ENCODE measurements around the gene DAZAP1.
A peak's percentile ranks its signal among the peaks of the same experiment; 100 is the strongest.

DAZAP1 gene

DNA sequence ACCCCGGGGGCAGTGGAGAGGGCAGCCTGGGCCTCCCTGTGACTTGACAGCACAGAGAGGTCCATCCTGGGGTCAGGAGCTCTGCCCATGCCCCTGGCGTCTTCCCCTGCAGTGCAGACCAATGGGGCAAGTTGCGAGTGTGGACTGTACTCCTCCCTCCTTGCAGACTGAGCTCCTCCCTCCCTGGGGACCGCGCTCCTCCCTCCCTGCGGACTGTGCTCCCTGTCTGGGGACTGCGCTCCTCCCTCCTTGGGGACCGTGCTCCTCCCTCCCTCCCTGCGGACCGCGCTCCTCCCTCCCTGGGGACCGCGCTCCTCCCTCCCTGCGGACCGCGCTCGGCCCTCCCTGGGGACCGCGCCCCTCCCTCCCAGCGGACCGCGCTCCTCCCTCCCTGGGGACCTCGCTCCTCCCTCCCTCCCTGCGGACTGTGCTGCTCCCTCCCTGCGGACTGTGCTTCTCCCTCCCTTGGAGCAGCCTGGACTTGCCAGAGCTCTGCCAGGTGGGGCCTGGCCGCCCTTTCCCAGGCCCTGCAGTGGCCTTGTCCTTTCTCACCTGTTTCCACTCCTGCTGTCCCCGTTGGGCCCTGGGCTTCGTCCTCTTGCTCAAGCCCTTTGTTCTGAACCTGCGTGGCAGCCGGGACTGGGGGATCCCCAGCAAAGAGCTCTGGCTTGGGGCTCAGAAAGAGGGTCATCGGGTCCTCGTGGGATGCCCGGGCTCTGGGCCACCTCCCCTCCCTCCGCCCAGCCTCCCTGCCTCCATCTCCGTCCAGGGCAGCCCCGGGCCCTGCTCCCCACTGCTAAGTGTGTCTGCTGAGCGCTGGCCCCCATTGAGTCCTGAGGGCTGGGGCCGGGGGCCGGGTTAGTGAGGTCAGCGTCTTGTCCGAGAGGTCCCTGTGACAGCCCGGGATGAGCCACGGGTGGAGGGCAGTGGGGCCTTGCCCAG, 12.9 kb upstream of the DAZAP1 start:
- no peaks in the 10 kb centered on the region for H3K27me3 ChIP-seq (ENCODE audit: low read depth)
- in situ Hi-C loops (cut with MboI; ENCODE audit: low sequenced_read_pairs) = no loop called here
- no peaks in the 10 kb centered on the region for H3K9me3 ChIP-seq
- H3K4me3 ChIP-seq = no peak overlapping the region
- H3K36me3 ChIP-seq (replicated peaks) = peaks cover 62% of the 10 kb centered on the region
- DNase-seq (ENCODE audit: low spot score in 2 of 2) = peak in 1 of 2 experiments; percentile 61
- H3K4me1 ChIP-seq = no peaks in the 10 kb centered on the region

- in situ Hi-C loops (cut with MboI; ENCODE audit: low sequenced_read_pairs) = no loop called here
- Histone ChIP-seq H3K4me1 (peaks cover 3% of the 10 kb centered on the region; the same call in 1 of the 2 replicates), H3K4me3 (no peak overlapping the region), H3K36me3 (replicated peaks) (peaks cover 58% of the 10 kb centered on the region), H3K9me3 (no peaks in the 10 kb centered on the region), H3K27me3 (ENCODE audit: low read depth) (no peaks in the 10 kb centered on the region)
- peak in 1 of 2 experiments; percentile 40 for DNase-seq (ENCODE audit: low spot score in 2 of 2)
Observed at GRCh38 chr19:1395194-1396018, 12.0 kb upstream of the DAZAP1 start.

GRCh38 chr19:1396019-1396767, 11.2 kb upstream of the DAZAP1 start:
- Histone ChIP-seq H3K9me3 (no peaks in the 10 kb centered on the region), H3K27me3 (ENCODE audit: low read depth) (no peaks in the 10 kb centered on the region), H3K4me3 (no peak overlapping the region), H3K36me3 (replicated peaks) (peaks cover 50% of the 10 kb centered on the region), H3K4me1 (peaks cover 3% of the 10 kb centered on the region; the same call in 1 of the 2 replicates)
- in situ Hi-C loops (cut with MboI; ENCODE audit: low sequenced_read_pairs) = no loop called here
- DNase-seq (ENCODE audit: low spot score in 2 of 2) = peak in 1 of 2 experiments; percentile 44

- Histone ChIP-seq H3K36me3 (replicated peaks) (peaks cover 45% of the 10 kb centered on the region), H3K4me3 (no peak overlapping the region), H3K27me3 (ENCODE audit: low read depth) (no peaks in the 10 kb centered on the region), H3K9me3 (no peaks in the 10 kb centered on the region), H3K4me1 (peaks cover 3% of the 10 kb centered on the region; the same call in 1 of the 2 replicates)
- DNase-seq (ENCODE audit: low spot score in 2 of 2) = no peak
- in situ Hi-C loops (cut with MboI; ENCODE audit: low sequenced_read_pairs) = no loop called here
Observed at GRCh38 chr19:1396768-1397679, 10.4 kb upstream of the DAZAP1 start.

DNA sequence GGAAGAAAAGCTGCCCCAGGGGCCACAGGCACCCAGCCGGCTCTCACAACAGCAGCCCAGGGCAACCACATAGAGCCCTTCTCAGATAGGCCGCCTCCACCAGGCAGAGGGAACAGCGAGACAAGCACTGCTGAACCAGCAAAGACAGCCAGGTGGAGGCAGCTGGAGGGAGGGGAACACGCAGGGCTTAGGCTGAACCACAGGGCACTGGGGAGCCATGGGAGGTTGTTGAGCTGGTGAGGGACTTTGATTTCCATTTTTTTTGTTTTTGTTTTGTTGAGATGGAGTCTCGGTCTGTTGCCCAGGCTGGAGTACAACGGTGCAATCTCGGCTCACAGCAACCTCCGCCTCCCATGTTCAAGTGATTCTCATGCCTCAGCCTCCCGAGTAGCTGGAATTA, 9.5 kb upstream of the DAZAP1 start:
- peaks cover 3% of the 10 kb centered on the region; the same call in 1 of the 2 replicates for H3K4me1 ChIP-seq
- no peak overlapping the region for H3K4me3 ChIP-seq
- no peak for DNase-seq (ENCODE audit: low spot score in 2 of 2)
- H3K9me3 ChIP-seq = no peaks in the 10 kb centered on the region
- in situ Hi-C loops (cut with MboI; ENCODE audit: low sequenced_read_pairs) = no loop called here
- no peaks in the 10 kb centered on the region for H3K27me3 ChIP-seq (ENCODE audit: low read depth)
- peaks cover 36% of the 10 kb centered on the region for H3K36me3 ChIP-seq (replicated peaks)

DNA sequence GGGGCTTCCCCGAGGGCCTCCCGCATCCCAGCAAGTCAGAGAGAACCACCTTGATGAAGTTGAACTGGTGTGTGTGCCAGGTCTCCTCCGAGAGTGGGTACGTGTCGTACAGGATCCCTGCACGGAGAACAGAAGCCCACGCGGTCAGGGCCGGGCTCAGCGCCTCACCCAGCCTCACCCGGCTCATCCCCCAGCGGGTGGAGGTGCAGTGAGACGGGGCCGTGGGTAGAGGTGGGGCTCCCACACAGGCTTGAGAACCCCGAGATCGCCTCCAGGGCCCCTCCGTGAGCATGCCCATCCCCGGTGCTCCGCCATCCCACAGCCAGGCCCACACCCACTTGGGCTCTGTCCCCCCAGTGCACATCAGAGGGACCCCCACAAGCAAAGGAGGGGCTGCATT, 8.3 kb upstream of the DAZAP1 start:
- Histone ChIP-seq H3K36me3 (replicated peaks) (peaks cover 29% of the 10 kb centered on the region), H3K4me1 (peaks cover 3% of the 10 kb centered on the region; the same call in 1 of the 2 replicates), H3K4me3 (no peak overlapping the region), H3K27me3 (ENCODE audit: low read depth) (no peaks in the 10 kb centered on the region), H3K9me3 (no peaks in the 10 kb centered on the region)
- no peak for DNase-seq (ENCODE audit: low spot score in 2 of 2)
- in situ Hi-C loops (cut with MboI; ENCODE audit: low sequenced_read_pairs) = no loop called here

DNA sequence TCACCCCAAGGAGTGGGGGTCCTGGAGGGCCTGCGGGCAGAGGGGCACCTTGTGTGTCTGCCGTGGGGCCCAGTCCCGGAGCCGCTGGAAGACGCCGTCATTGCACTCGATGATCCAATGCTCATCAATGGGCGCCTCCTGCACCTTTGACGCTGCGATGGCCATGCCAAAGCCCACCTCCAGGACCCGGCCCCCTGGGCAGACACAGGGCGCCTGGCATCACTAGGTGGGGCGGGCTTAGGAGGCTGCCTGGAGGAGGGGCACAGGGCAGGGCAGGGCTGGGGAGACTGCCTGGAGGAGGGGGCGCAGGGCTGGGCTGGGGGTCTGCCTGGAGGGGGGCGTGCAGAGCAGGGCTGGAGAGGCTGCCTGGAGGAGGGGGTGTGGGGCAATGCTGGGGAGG, 7.6 kb upstream of the DAZAP1 start:
- no peaks in the 10 kb centered on the region for H3K9me3 ChIP-seq
- in situ Hi-C loops (cut with MboI; ENCODE audit: low sequenced_read_pairs) = no loop called here
- H3K4me1 ChIP-seq = peaks cover 3% of the 10 kb centered on the region; the same call in 1 of the 2 replicates
- no peak for DNase-seq (ENCODE audit: low spot score in 2 of 2)
- no peak overlapping the region for H3K4me3 ChIP-seq
- H3K36me3 ChIP-seq (replicated peaks) = peaks cover 28% of the 10 kb centered on the region
- H3K27me3 ChIP-seq (ENCODE audit: low read depth) = no peaks in the 10 kb centered on the region

- peak in 1 of 2 experiments; percentile 48 for DNase-seq (ENCODE audit: low spot score in 2 of 2)
Observed at GRCh38 chr19:1400281-1401137, 6.9 kb upstream of the DAZAP1 start.

GRCh38 chr19:1401138-1401888, 6.1 kb upstream of the DAZAP1 start, which contains the start of gene GAMT:
Gene GAMT, minus strand, starts transcription at chr19:1401542. Its CDS starts 66 bp downstream, at chr19:1401476.
- Histone ChIP-seq H3K27me3 (ENCODE audit: low read depth) (no peaks in the 10 kb centered on the region), H3K9me3 (no peaks in the 10 kb centered on the region), H3K4me3 (peak within 1 kb of the TSS; percentile 72), H3K4me1 (peaks cover 3% of the 10 kb centered on the region; the same call in 1 of the 2 replicates), H3K36me3 (replicated peaks) (peaks cover 21% of the 10 kb centered on the region)
- DNase-seq (ENCODE audit: low spot score in 2 of 2) = peak; percentile 27 to 77
- in situ Hi-C loops (cut with MboI; ENCODE audit: low sequenced_read_pairs) = no loop called here

More at GRCh38 chr19:1400281-1401137, 6.9 kb upstream of the DAZAP1 start:
- H3K4me1 ChIP-seq = peaks cover 3% of the 10 kb centered on the region; the same call in 1 of the 2 replicates
- H3K9me3 ChIP-seq = no peaks in the 10 kb centered on the region
- H3K27me3 ChIP-seq (ENCODE audit: low read depth) = no peaks in the 10 kb centered on the region
- in situ Hi-C loops (cut with MboI; ENCODE audit: low sequenced_read_pairs) = no loop called here
- H3K36me3 ChIP-seq (replicated peaks) = peaks cover 21% of the 10 kb centered on the region
- peak overlapping the region; percentile 72 for H3K4me3 ChIP-seq

DNA sequence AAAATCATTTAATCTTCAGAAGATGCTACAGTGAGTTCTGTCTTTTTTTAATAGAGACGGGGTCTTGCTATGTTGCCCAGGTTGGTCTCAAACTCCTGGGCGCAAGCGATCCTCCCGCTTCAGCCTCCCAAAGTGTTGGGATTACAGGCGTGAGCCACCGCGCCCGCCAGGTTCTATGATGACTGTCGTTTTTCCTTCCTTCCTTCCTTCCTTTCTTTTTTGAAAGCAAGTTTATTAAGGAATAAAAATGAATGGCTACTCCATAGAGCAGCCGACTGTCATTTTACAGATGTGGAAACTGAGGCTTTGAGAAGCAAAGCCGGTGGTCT, 5.5 kb upstream of the DAZAP1 start:
- Histone ChIP-seq H3K4me3 (peak overlapping the region; percentile 72), H3K4me1 (peaks cover 8% of the 10 kb centered on the region), H3K27me3 (ENCODE audit: low read depth) (no peaks in the 10 kb centered on the region), H3K9me3 (no peaks in the 10 kb centered on the region), H3K36me3 (replicated peaks) (peaks cover 21% of the 10 kb centered on the region)
- in situ Hi-C loops (cut with MboI; ENCODE audit: low sequenced_read_pairs) = no loop called here
- DNase-seq (ENCODE audit: low spot score in 2 of 2) = no peak

DNA sequence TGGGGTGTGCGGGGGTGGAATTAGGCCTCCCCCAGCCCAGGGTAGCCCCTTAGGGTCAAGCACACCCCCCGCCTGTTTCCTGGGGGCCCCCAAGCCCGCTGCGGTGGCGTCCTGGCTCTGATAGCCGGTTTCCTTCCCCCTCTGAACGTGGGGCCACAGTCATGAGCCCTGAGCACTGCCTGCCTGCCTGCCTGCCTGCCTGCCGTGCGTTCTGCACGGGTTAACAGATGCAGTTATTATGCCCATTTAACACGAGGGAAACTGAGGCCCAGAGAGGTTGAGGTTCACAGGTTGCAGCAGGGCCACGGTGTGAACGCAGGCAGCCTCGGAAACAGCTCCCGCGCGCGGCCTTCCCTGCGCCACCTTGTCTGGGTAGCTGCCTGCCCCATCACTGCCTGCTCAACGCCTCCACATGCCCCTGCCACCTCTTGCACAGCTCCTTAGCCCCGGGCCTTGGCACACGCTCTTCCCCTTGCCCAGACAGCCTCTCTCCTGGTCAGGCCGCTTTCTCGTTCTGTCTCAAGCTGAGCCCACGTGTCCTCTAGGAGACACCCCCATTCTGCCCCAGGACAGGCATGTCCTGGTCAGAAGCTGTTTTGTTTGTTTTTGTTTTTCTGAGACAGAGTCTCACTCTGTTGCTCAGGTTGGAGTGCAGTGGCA, 4.8 kb upstream of the DAZAP1 start:
- Histone ChIP-seq H3K4me1 (peaks cover 9% of the 10 kb centered on the region), H3K4me3 (no peak overlapping the region), H3K27me3 (ENCODE audit: low read depth) (no peaks in the 10 kb centered on the region), H3K9me3 (no peaks in the 10 kb centered on the region), H3K36me3 (replicated peaks) (peaks cover 19% of the 10 kb centered on the region)
- no peak for DNase-seq (ENCODE audit: low spot score in 2 of 2)
- in situ Hi-C loops (cut with MboI; ENCODE audit: low sequenced_read_pairs) = no loop called here
